B cell (primary cell): ENCODE measurements around the gene MAP7D1.

Experiments used
- EZH2 ChIP-seq: IDR thresholded peaks from 2 replicates; pipeline ENCODE4 v1.6.1; 2012; ENCODE audit warnings: borderline replicate concordance, low read depth, mild to moderate bottlenecking, moderate library complexity, low read length; ENCODE audit not compliant: insufficient read depth, poor library complexity, severe bottlenecking
- TF ChIP-seq, protein P1 (sequence below): fragments of 200-600 bp; IDR thresholded peaks from one replicate; pipeline ENCODE4 v1.8.0; 2022; ENCODE audit warnings: antibody characterized with exemption, mild to moderate bottlenecking

DNA sequence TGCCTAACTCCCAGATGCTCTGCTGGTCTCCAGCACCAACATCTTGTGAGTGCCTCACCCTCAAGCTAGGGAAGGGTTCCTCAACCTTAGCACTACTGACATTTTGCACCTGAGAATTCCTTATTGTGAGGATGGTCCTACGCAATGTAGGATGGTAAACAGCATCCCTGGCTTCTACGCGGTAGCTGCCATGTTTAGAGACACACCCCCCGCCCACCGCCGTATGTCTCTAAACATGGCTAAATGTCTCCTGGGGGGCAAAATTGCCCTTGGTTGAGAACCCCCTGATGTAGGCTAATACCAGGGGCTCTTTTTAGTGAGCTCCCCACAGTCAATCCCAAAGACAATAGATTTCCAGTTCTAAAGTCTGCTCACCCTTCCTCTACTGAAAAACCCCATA, 2.5 kb upstream of the MAP7D1 start:
- TF ChIP-seq, protein P1, sequence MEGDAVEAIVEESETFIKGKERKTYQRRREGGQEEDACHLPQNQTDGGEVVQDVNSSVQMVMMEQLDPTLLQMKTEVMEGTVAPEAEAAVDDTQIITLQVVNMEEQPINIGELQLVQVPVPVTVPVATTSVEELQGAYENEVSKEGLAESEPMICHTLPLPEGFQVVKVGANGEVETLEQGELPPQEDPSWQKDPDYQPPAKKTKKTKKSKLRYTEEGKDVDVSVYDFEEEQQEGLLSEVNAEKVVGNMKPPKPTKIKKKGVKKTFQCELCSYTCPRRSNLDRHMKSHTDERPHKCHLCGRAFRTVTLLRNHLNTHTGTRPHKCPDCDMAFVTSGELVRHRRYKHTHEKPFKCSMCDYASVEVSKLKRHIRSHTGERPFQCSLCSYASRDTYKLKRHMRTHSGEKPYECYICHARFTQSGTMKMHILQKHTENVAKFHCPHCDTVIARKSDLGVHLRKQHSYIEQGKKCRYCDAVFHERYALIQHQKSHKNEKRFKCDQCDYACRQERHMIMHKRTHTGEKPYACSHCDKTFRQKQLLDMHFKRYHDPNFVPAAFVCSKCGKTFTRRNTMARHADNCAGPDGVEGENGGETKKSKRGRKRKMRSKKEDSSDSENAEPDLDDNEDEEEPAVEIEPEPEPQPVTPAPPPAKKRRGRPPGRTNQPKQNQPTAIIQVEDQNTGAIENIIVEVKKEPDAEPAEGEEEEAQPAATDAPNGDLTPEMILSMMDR, result no peak
- no peak for TF ChIP-seq EZH2
